Measurements from ENCODE around the gene NR4A1.

- TF ChIP-seq CTCF (IDR thresholded peaks at IDR 0.05; ENCODE audit: insufficient read depth, low read depth, low read length) (no peak), EZH2 (IDR thresholded peaks at IDR 0.05; ENCODE audit: insufficient read depth, low read length) (no peak)
Measured at GRCh38 chr12:52078276-52078675, 27.0 kb downstream of the NR4A1 start.

Data from astrocyte (in vitro differentiated cells and primary cell).